Stimulated activated CD8-positive, alpha-beta memory T cell treated with anti-CD3 and anti-CD28 coated beads, Interleukin-7, amount 100 ng/mL, for 1 hour (primary cell): Measurements from ENCODE around the gene ICA1L.
"Not testable (repeated sequence)": the region's sequence is repeated elsewhere in the genome, so short reads cannot be mapped to it uniquely, and the experiment has no call there.

Source experiments
- DNase-seq, 2 donors: peaks; one replicate each; pipeline ENCODE4 v3.0.0-alpha.2; 2020; ENCODE audit warnings: low read depth in 2 of 2

Gene ICA1L

GRCh38 chr2:202871300-202872141, at the start of gene ICA1L:
Gene ICA1L, minus strand, starts transcription at chr2:202871766. Its CDS starts 42,757 bp downstream, at chr2:202829009.
- DNase-seq, result peak; percentile 4 to 10

GRCh38 chr2:202918860-202919259, 47.3 kb upstream of the ICA1L start:
- DNase-seq, result no peak

GRCh38 chr2:202912342-202913201, 41.0 kb upstream of the ICA1L start:
- not testable (repeated sequence) for DNase-seq

- peak; percentile 74 to 82 for DNase-seq
Observed at GRCh38 chr2:202911512-202912341, 40.2 kb upstream of the ICA1L start, which contains the start of the genes CARF and WDR12. Gene CARF, plus strand, starts transcription at chr2:202912275. Its CDS starts 29,628 bp downstream, at chr2:202941903. Gene WDR12, minus strand, starts transcription at chr2:202911673. Its CDS starts 197 bp downstream, at chr2:202911476.

GRCh38 chr2:202911203-202911511, 39.6 kb upstream of the ICA1L start:
- DNase-seq, result no peak

GRCh38 chr2:202910698-202911097, 39.1 kb upstream of the ICA1L start:
- DNase-seq, result no peak

- DNase-seq, result not testable (repeated sequence)
Observed at GRCh38 chr2:202910250-202910649, 38.7 kb upstream of the ICA1L start.

GRCh38 chr2:202909394-202910192, 38.0 kb upstream of the ICA1L start:
- DNase-seq, result no peak

GRCh38 chr2:202908186-202908585, 36.6 kb upstream of the ICA1L start:
- no peak for DNase-seq

GRCh38 chr2:202905507-202905906, 33.9 kb upstream of the ICA1L start:
- DNase-seq, result not testable (repeated sequence)

GRCh38 chr2:202885190-202885589, 13.6 kb upstream of the ICA1L start:
- no peak for DNase-seq

GRCh38 chr2:202883987-202884675, 12.6 kb upstream of the ICA1L start:
- DNase-seq, result no peak

- no peak for DNase-seq
Observed at GRCh38 chr2:202881570-202881969, 10.0 kb upstream of the ICA1L start.

- DNase-seq, result no peak
Observed at GRCh38 chr2:202877699-202878098, 6.1 kb upstream of the ICA1L start.

- DNase-seq, result peak; percentile 23 to 39
Observed at GRCh38 chr2:202870431-202871299, 901 bp downstream of the ICA1L start.

GRCh38 chr2:202861987-202862386, 9.6 kb downstream of the ICA1L start:
- DNase-seq, result no peak

- DNase-seq, result no peak
Observed at GRCh38 chr2:202858601-202859000, 13.0 kb downstream of the ICA1L start.

- DNase-seq, result not testable (repeated sequence)
Observed at GRCh38 chr2:202849343-202849742, 22.2 kb downstream of the ICA1L start.

GRCh38 chr2:202848813-202849212, 22.8 kb downstream of the ICA1L start:
- DNase-seq, result no peak
